Cardiac fibroblast (primary cell): ENCODE results near the gene PHKG1.
A peak's percentile ranks its signal among the peaks of the same experiment; 100 is the strongest.
"Not testable (repeated sequence)": the region's sequence is repeated elsewhere in the genome, so short reads cannot be mapped to it uniquely, and the experiment has no call there.

Experiments
- DNase-seq, 2 donors: peaks; one replicate each; pipeline versions ENCODE4 v3.0.0 to v3.0.0-alpha.2; 2010; ENCODE audit warnings: low read depth in 2 of 2
- H3K4me3 ChIP-seq, 2 donors: replicated peaks in 1 of 2; 1 replicate in 1 of 2; 2 replicates in 1 of 2; pipeline ENCODE4 v1.5.1; 2011; ENCODE audit warnings: low read depth in 2 of 2, low read length in 2 of 2, mild to moderate bottlenecking in 2 of 2, moderate library complexity in 1 of 2
- TF ChIP-seq, protein P1 (sequence below): IDR thresholded peaks from one replicate; pipeline ENCODE4 v1.5.1; 2011; ENCODE audit warnings: low read depth, mild to moderate bottlenecking, low read length, inconsistent platforms

Gene PHKG1

DNA sequence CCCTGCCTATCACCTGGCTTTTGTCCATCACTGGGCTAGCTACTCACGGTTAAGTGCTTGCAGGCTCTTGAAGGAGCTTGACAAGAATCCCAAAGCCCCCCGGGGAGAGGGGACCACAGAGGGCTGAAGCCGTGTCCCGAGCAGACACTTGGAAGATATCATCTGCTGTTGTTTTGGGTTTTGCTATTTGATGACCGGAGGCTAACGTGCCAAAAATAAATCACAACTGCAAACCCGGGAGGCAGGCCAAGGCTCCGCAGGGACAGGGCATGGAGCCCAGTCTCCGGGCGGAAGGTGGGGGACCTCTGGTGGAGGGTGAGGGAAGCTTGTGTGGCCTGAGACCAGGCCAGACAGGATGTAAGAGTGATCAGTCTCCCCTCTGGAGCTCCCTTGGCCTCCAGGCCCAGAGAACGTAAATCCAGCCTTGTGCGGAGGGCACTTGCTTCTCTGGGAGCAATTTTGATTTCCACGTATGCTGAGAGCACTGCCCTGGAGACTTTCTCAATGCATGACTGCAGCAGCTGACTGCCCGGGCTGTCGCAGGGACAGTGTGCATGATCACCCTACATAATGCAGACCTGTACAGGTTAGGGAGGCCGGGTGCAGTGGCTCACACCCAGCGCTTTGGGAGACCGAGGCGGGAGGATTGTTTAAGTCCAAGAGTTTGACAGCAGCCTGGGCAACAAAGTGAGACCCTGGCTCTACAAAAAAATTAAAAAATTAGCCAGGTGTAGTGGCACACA lies at the start of gene PHKG1:
PHKG1 (minus strand) TSS at position 164 of the 743 bp plus-strand sequence. CDS start 4,011 bp downstream, outside the sequence.
- TF ChIP-seq, protein P1, sequence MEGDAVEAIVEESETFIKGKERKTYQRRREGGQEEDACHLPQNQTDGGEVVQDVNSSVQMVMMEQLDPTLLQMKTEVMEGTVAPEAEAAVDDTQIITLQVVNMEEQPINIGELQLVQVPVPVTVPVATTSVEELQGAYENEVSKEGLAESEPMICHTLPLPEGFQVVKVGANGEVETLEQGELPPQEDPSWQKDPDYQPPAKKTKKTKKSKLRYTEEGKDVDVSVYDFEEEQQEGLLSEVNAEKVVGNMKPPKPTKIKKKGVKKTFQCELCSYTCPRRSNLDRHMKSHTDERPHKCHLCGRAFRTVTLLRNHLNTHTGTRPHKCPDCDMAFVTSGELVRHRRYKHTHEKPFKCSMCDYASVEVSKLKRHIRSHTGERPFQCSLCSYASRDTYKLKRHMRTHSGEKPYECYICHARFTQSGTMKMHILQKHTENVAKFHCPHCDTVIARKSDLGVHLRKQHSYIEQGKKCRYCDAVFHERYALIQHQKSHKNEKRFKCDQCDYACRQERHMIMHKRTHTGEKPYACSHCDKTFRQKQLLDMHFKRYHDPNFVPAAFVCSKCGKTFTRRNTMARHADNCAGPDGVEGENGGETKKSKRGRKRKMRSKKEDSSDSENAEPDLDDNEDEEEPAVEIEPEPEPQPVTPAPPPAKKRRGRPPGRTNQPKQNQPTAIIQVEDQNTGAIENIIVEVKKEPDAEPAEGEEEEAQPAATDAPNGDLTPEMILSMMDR, result peak; percentile 47

DNA sequence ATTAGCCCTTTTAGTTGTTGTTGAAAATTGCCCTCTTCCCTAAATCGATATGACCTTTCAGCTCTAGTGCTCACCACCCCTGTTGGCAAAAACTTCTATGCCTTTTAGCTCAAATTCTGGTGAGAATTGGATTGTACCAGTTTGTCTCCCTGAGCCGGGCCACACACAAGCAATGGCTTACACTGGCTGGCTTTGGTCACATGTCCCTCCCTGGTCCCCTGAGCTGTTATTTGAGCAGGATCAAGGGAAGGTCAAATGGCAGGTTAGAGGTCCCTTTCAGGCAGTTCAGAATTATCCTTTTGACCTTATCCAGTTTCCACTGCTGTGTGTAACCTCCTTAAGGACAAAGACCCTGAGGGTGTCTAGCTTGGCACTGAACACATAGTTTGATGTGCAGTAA lies 38.3 kb upstream of the PHKG1 start:
- H3K4me3 ChIP-seq, DNase-seq: not testable (repeated sequence)

More for the DNA sequence above, at the start of gene PHKG1:
- H3K4me3 ChIP-seq, result no peak within 1 kb of the TSS
- peak; percentile 81 to 90 for DNase-seq

DNA sequence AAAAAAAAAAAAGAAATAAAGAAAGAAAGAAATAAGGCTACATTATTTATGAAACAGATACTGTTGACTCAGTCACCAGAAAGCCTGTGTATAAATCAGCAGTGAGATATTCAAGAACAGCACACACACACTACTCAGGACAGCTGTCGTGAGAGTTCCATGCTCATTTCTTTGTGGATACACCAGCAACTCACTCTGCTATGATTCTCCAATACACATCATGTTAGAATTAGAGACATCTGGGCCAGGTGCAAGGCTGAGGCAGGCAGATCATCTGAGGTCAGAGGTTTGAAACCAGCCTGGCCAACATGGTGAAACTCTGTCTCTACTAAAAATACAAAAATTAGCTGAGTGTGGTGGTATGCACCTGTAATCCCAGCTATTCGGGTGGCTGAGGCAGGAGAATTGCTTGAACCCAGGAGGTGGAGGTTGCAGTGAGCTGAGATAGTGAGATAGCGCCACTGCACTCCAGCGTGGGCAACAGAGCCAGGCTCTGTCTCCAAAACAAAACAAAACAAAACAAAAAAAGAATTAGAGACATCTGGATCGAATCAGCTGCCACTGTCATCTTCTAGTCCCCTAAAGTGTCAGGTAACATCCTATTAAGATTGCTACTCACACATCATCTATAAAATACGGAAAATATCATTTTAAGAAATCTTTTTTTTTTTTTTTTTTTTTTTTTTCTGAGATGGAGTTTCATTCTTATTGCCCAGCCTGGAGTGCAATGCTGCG lies 34.7 kb upstream of the PHKG1 start:
- DNase-seq, result no peak
- TF ChIP-seq, protein P1, result no peak

DNA sequence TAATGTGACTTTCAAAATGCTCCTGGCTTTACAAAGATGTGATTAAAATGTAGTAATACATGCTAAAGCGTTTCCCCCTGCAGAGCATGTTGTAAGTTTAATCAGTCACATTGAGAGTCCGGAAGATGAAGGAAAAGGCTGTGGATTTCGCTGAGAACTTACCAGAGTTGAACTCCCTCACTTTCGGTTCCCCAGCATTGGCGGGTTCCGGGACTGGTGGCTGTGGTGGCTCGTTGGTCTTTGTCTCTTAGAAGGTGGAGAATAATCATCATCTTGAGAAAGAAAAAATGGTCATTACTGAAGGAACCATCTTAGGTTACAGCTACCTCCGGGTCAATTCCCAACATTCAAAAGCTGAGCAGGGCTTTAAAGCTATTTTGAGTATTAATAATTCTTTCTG lies 33.1 kb upstream of the PHKG1 start:
- TF ChIP-seq, protein P1, result no peak
- no peak overlapping the region for H3K4me3 ChIP-seq
- no peak for DNase-seq

More for the DNA sequence above, 34.7 kb upstream of the PHKG1 start:
- H3K4me3 ChIP-seq, result no peak overlapping the region

DNA sequence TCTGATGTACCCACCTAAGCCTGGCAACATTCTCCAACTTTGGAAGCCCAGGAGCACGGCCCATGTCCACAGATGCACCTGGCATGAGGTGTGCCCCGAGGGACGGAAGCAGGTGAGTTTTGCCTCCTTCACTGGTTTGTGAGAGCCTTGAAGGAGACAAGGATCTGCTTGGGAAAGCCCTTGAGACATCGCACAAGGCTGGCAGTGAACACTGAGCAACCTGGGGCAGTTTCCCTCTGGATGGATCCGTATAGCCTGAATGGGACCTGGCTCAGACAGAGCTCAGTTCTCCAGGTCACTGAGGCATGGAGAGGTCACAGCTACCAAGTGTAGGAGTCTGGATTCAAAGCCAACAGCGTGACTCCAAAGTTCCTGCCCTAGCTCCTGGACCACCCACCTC lies 32.2 kb upstream of the PHKG1 start:
- TF ChIP-seq, protein P1, result no peak
- no peak overlapping the region for H3K4me3 ChIP-seq
- no peak for DNase-seq

DNA sequence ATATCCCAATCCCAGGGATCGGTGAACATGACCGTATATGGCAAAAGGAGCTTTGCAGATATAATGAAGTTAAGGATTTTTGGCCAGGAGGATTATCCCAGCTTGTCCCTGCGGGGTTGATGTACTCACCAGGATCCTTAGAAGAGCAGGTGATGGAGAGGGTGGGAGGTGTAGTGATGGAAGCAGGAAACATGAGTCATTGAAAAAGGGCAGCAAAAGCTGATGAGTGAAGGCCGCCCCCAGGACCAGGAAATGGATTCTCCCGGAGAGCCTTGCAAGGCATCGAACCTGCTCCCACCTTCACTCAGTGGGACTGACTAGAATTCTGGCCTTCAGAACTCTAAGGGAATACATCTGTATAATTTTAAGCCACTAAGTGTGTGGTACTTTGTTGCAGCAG lies 28.7 kb upstream of the PHKG1 start:
- TF ChIP-seq, protein P1, result no peak
- no peak overlapping the region for H3K4me3 ChIP-seq
- DNase-seq, result no peak

DNA sequence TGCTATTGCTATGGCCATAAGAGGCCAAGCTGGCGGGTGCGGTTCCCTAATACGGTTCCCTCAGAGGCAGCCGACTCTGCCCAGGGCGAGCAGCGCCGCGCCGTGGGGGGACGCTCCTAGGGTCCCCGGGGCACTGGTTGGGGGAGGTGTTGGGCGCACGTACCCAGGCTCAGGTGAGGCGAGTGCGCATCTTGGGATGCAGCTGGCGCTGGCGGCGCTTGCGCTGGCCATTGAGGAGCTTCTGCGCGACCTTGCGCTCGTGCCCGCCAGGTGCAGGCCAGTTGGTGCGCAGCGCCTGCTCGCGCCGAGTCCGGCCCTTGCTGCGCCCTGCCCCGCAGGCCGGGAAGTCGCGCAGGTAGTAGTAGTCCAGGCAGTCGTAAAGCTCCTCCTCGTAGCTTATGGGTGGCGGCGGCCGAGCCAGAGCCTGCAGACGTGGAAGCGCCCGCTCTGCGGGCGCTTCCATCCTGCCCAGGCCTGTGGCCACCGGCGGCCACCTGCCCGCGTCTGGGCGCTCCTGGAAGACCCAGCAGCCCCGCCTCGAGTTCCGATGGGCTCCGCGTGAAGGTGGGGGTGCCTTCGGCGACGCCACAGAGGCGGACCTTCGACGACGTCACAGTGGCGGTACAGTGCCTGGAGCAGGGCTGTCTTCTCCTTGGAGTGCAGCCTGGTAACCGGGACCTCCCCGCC lies 23.2 kb upstream of the PHKG1 start, which contains the start of gene NUPR2:
NUPR2 (minus strand) TSS at position 566 of the 687 bp plus-strand sequence; CDS start at position 463, 103 bp downstream.
- TF ChIP-seq, protein P1, result no peak
- no peak within 1 kb of the TSS for H3K4me3 ChIP-seq
- no peak for DNase-seq

DNA sequence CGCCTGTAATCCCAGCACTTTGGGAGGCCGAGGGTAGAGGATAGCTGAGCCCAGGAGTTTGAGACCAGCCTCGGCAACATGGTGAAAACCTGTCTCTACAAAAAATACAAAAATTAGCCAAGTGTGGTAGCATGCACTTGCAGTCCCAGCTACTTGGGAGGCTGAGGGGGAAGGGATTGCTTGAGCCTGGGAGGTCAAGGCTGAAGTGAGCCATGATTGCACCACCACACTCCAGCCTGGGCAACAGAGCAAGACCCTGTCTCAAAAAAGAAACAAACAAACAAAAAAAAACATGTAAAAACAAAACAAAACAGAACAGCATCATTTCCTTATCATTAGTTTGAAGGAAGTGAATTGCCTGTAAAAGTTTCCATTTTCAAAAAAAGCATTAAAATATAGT lies 19.5 kb upstream of the PHKG1 start:
- DNase-seq, H3K4me3 ChIP-seq: not testable (repeated sequence)
